Cardiac muscle cell (in vitro differentiated cells and primary cell): ENCODE results near the gene ATP6V1B1. TPM values are rescaled to one million over a fixed set of nuclear protein-coding genes. Genes with fewer than 3 reads are reported as not detected.
A peak's percentile ranks its signal among the peaks of the same experiment; 100 is the strongest.

ENCODE experiments used
- DNase-seq, 2 donors: peaks; one replicate each; pipeline versions ENCODE4 v3.0.0 to v3.0.0-alpha.2; 2010 to 2017; ENCODE audit warnings: low read depth in 1 of 2, low spot score in 1 of 2
- H3K27ac ChIP-seq: fragments of 200-600 bp; sonication (generic); 2 replicates; pipeline ENCODE4 v1.5.1; 2016
- H3K27me3 ChIP-seq: fragments of 200-600 bp; sonication (generic); 2 replicates; pipeline ENCODE4 v1.6.0; 2016; ENCODE audit warnings: control low read depth
- H3K36me3 ChIP-seq: fragments of 200-600 bp; sonication (generic); 2 replicates; pipeline ENCODE4 v1.5.1; 2016; ENCODE audit warnings: control low read depth
- H3K4me1 ChIP-seq: fragments of 200-600 bp; sonication (generic); 2 replicates; pipeline ENCODE4 v1.8.1; 2017; ENCODE audit warnings: low read depth, mild to moderate bottlenecking, mixed run types
- H3K4me3 ChIP-seq: fragments of 200-600 bp; sonication (generic); 2 replicates; pipeline ENCODE4 v1.5.1; 2016; ENCODE audit warnings: mild to moderate bottlenecking
- H3K9me3 ChIP-seq: fragments of 200-600 bp; sonication (generic); 2 replicates; pipeline ENCODE4 v1.5.1; 2017; ENCODE audit warnings: low read depth, mild to moderate bottlenecking, control low read depth
- polyA plus RNA-seq: library from polyadenylated mRNA; unstranded; fragments of >200 nt; fragmentation: Nextera tagmentation; extraction: Ambion mirVana; gene quantifications from 2 replicates; pipeline ENCODE4 v1.2.1, GENCODE V29; 2016
- total RNA-seq: library from RNA; depleted of rRNA; stranded (reverse); fragments of >200 nt; gene quantifications from 2 replicates; pipeline ENCODE4 v1.2.3, GENCODE V29; 2016
- TF ChIP-seq, protein P1 (sequence below): IDR thresholded peaks from 2 replicates; pipeline ENCODE4 v1.5.1; 2012; ENCODE audit warnings: low read depth, mild to moderate bottlenecking, low read length

The ATP6V1B1 gene
- total and polyA plus RNA-seq, 2 experiments from 2014 or later = 3.0 TPM; not detected in 1

DNA sequence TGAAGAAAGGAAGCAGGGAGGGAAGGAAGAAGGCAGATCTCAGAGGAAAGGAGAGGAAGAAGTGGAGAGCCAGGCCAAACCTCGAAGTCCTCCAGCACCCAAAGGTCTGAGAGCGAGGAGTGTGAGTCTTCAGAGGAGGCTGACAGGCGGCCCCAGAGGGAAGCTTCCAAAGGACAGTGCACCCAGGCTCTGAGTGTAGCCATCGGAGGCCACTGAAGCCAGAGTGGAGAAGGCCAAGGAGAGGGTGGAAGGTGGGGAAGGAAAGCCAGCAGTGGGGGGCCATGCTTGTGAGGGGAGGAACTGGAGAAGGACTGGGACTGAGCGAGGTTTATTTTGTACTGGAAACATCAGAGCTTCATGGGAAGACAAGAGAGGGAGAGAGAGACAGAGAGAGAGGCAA is 6.0 kb downstream of the ATP6V1B1 start:
- TF ChIP-seq, protein P1, sequence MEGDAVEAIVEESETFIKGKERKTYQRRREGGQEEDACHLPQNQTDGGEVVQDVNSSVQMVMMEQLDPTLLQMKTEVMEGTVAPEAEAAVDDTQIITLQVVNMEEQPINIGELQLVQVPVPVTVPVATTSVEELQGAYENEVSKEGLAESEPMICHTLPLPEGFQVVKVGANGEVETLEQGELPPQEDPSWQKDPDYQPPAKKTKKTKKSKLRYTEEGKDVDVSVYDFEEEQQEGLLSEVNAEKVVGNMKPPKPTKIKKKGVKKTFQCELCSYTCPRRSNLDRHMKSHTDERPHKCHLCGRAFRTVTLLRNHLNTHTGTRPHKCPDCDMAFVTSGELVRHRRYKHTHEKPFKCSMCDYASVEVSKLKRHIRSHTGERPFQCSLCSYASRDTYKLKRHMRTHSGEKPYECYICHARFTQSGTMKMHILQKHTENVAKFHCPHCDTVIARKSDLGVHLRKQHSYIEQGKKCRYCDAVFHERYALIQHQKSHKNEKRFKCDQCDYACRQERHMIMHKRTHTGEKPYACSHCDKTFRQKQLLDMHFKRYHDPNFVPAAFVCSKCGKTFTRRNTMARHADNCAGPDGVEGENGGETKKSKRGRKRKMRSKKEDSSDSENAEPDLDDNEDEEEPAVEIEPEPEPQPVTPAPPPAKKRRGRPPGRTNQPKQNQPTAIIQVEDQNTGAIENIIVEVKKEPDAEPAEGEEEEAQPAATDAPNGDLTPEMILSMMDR = no peak
- Histone ChIP-seq H3K9me3 (no peaks in the 10 kb centered on the region), H3K36me3 (no peaks in the 10 kb centered on the region), H3K27me3 (peaks cover 23% of the 10 kb centered on the region), H3K4me1 (peaks cover 8% of the 10 kb centered on the region), H3K4me3 (no peak overlapping the region), H3K27ac (no peak overlapping the region)
- no peak for DNase-seq

DNA sequence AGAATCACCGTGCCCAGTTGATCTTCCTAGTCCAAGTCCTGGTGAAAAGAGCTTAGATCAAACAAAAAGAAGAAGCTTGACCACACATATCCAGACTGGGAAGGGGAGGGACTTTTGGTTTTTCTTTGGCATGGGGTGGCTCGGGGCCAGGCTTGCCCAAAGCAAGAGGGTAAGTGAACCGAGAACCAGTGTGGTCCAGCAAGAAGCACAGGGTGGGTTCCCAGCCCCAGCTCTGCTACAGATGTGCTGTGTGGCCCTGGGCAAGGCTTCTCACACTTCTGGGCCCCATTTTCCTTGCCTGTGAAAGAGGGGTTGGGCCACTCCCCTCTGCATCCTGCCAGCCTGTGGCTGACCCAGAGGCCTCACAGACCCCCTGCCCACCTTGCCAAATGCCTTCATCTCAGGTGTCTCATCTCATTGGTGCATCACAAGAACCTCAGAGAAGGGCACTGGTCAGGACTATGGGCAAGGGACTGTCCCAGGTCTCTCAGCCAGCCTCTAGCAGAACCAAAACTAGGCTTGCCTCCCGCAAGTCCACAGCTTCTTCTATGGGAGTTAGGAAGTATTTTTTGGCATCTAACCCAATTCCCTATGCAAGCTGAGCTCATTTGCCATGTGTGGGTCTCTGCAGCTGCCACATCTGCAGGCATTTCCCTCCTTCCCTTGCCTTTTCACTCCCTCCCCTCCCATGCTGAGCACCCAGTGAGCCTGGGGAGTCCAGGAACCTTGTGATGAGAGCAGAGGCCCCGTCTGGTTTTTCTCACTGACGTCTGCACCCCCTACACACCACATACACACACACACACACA is 6.9 kb downstream of the ATP6V1B1 start:
- peak in 1 of 2 donors; percentile 55 for DNase-seq
- Histone ChIP-seq H3K27me3 (peaks cover 30% of the 10 kb centered on the region), H3K4me1 (peaks cover 8% of the 10 kb centered on the region), H3K27ac (no peak overlapping the region), H3K36me3 (no peaks in the 10 kb centered on the region), H3K9me3 (no peaks in the 10 kb centered on the region), H3K4me3 (no peak overlapping the region)
- TF ChIP-seq, protein P1 = no peak

DNA sequence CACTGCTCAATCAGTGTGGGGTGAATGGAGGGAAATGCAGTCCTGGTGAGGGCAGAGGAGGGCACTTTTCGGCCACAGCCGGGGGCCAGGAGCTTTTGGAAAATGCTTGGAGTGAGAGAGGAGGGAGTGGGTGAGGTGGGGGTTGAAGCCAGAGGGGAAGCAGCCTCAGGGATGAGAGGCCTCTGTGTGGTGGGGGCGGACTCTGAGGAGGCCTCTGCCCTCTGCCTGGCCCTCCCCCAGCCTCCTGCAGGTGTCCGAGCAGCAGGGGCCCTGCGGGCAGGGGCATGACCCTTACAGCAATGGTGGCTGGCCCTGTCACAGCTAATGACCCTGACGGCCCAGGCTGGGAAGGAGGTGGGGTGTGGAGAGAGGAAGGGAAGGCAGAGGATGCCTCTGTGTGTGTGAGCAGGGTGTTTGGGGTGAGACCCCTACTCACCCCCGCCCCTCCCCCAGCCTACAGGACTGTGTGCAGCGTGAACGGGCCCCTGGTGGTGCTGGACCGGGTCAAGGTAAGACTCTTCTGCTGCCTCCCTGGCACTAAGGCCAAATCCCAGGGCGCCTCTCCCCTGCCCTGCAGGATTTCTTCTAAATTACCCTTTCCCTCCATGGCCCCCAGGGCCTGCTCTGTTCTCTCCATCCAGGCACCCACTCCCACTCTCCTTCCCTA is 7.6 kb downstream of the ATP6V1B1 start:
- TF ChIP-seq, protein P1 = no peak
- Histone ChIP-seq H3K9me3 (no peaks in the 10 kb centered on the region), H3K4me3 (no peak overlapping the region), H3K36me3 (no peaks in the 10 kb centered on the region), H3K27ac (no peak overlapping the region), H3K4me1 (peaks cover 8% of the 10 kb centered on the region), H3K27me3 (peaks cover 37% of the 10 kb centered on the region)
- no peak for DNase-seq

DNA sequence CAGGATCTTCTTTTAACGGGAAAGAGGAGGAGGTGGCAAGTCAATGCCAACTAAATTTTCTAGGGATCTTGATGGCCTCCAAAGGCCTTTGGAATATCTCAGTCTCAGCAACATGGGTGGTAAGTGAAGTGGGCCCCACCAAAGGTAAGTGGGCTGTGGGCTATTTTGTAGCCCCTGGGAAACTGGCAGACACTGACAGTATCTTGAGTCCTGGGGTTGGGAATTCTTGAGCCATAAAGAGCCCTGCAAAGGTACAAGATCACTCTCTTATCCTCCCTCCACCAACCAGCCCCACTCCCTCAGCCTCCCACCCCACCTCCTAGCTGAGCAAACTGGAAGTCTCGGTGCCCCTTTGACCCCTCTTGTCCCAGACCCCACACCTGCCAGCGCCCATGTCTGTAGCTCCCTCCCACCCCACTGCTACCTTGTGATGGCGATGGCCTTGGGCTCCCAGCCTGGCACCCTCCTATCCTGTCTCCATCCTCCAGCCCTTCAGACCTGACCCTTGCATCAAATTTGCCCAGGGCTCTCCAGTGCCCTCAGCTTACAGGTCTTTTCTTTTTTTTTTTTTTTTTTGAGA is 8.5 kb downstream of the ATP6V1B1 start:
- no peaks in the 10 kb centered on the region for H3K9me3 ChIP-seq

DNA sequence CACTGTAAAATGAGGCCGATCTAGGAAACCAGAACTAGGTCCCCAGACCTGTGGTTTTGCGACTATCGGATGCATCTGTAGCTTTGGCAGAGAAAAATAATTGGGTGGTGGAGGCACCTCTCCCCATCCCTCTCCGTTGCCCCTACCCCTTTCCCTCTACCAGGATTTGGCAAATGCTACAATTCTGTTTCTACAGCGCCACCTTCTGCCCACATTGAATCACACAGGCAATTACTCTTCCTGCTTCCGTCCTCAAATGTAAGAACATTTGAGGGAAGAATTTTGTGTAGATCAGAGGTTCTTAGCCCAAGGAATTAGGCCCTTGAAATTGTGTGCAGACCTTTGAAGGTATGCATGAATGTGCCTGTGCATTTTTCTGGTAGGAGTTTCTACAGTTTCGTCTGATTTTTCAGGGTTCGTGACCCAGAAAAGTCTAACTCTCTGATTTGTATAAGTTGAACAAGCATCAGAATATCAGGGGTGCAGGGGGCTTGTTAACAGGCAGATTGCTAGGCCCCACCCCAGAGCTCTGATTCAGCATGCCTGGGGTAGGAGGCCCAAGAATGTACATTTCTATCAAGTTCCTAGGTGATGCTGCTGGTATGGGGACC is 11.2 kb downstream of the ATP6V1B1 start:
- Histone ChIP-seq H3K36me3 (no peaks in the 10 kb centered on the region), H3K4me3 (no peak overlapping the region), H3K27ac (no peak overlapping the region), H3K9me3 (no peaks in the 10 kb centered on the region), H3K27me3 (peaks cover 57% of the 10 kb centered on the region), H3K4me1 (peaks cover 8% of the 10 kb centered on the region)
- TF ChIP-seq, protein P1 = peak; percentile 77
- peak; percentile 70 to 77 for DNase-seq

More for the DNA sequence above, 8.5 kb downstream of the ATP6V1B1 start:
- no peaks in the 10 kb centered on the region for H3K36me3 ChIP-seq
- TF ChIP-seq, protein P1 = no peak
- no peak overlapping the region for H3K27ac ChIP-seq
- H3K4me3 ChIP-seq = no peak overlapping the region
- H3K27me3 ChIP-seq = peaks cover 41% of the 10 kb centered on the region
- DNase-seq = no peak
- H3K4me1 ChIP-seq = peaks cover 8% of the 10 kb centered on the region
